ENCODE measurements around the gene FOXP2.
"Not testable (repeated sequence)": the region's sequence is repeated elsewhere in the genome, so short reads cannot be mapped to it uniquely, and the experiment has no call there.

The FOXP2 gene

DNA sequence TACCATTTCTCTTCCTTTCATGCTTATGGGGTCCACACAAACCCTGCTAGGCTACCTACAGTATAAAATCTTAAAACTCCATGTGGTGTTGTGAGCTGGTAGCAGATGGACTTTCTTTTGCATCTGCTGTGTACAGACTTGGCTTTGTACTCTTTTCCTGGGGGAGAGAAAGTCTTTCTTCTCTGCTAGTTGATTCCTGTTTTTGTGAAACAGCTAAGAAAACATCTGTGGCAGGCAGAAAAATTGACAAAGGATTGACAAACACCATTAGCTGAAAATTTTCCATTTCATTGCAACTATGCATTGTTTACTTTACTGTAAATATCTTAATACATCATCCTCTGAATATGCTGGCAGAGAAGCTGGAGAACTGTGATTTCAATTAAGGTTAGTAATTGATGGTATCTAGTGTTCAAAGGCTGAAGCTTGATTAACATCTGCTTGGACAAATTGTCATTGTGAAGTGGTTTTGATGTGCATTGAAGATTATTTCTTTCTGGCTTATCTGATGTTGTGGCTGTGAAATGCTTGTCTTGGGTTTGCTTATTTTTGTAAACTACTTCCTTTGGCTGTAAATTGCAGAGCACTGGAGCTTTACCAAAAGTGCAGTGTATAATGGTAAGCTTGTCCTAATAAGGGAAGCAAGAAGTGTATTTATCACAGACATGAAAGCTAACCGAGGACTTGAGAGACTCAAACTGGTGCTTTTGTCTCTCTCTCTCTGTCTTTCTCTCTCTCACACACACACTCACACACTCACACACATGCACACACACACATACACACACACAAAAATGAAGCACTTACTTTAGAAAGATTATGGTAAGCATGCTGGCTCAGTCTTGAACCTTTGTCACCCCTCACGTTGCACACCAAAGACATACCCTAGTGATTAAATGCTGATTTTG is at the start of gene FOXP2:
FOXP2 (plus strand) TSS at position 660 of the 908 bp plus-strand sequence. CDS start 11,697 bp downstream, outside the sequence.
- DNase-seq = no peak

- DNase-seq = no peak
These were observed 48.8 kb upstream of the FOXP2 start for GRCh38 chr7:114365791-114366190.

DNA sequence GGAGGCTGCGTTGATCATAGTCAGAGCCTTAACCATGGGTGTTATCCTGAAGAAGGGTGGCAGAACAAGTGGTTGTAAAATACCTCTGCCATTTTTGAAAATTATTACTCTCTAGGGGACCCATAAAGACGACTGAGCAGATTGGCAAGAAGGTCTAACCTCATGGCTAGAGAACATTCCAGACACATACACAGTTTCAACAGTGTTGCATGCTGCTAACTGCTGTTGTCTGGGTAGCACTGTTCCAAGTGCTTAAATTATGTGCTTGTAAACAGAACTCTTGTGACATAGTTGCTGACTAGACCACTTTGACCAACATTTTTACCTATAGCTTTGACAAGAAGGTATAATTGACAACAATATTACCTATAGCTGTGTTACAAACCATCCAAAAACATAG is 46.1 kb upstream of the FOXP2 start:
- DNase-seq = no peak

DNA sequence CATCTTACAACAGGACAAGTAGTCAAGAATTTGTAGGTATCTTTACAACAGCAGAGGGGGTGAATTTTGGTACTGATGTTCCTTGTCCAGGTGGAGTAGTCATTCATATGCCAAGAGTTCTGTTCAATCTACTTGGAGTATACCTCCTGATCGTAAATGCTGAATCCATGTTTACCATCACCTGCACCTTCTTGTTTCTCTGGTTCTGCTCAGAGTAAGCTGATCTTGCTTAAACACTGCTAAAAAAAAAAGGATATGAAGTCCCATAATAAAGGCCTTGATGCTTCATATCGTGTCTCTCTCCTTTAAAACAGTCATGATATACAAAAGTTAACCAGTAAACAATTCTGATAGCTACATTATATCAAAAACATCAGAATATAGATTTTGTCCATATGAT is 45.3 kb upstream of the FOXP2 start:
- no peak for DNase-seq

DNA sequence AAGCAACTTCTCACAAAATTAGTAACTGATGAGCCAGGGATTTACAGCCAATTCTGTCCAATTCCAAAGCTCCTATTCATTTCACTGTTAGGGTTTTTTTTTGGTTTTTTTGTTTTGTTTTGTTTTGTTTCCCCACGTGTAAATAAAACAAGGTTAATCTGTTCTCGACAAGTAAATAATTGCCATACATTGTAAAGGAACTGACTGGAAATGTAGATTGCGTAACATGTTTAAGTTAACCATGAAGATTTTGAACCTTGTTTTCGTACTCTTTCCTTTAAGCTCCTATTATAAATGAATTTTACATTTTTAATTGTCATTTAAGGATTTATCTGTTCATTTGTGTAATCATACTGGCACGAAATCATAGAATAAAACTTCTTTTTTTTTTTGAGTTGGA is 42.0 kb upstream of the FOXP2 start:
- no peak for DNase-seq

DNA sequence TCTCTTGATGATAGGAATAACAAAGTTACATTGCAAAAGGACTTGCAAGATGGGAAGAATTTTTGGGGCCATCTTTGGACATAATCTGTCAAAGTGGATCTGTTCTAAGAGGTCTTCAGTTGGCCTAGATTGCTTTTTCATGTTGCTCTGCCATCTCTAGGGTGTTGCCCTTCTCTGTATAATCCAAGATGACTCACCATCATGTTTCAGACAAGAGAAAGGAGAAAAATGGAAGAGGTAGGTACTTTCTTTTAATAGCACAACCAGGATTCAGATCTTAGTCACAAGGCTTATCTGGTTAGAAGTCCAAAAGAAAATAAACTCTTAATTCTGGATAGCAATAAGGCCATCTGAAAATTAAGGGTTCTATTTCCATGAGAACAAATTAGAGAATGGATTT is 38.7 kb upstream of the FOXP2 start:
- no peak for DNase-seq

DNA sequence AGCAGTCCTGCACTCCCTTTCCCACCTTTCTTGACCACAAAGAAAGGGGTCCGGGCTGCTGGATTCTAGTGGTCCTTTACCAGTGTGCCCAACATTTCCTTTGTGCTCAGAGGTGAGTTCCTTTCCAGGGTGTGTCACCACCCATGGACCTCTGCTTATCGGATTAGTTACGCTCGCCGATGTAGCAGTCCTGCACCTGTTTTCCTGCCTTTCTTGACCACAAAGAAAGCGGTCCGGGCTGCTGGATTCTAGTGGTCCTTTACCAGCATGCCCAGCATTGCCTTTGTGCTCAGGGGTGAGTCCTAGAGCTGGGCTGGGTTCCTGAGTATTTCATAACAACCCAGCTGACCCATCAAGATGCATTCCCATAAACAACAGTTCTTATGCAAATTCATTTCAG is 30.7 kb upstream of the FOXP2 start:
- not testable (repeated sequence) for DNase-seq

DNA sequence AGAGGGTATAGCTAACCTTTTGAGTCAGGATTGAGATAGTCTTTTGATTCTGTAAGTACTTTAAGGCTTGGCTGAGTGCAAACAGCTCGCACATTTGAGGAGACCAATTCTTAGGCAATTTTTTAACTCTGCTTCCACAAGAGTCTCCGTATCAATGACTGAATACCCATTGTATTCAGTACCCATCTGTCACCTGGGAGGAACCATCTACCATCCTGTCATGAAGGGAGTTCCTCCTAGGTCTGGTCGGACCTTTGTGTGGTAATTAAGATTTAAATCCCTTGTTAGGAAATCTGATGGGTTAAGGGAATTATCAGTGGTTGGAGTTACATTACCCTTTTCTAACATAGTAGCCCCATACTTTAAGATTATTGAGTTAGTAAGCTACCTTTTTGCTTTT is 30.3 kb upstream of the FOXP2 start:
- not testable (repeated sequence) for DNase-seq

- DNase-seq = no peak
These were observed 26.6 kb upstream of the FOXP2 start for GRCh38 chr7:114388021-114388420.

- no peak for DNase-seq
These were observed 21.9 kb upstream of the FOXP2 start for GRCh38 chr7:114392686-114393085.

- no peak for DNase-seq
These were observed 11.6 kb upstream of the FOXP2 start for GRCh38 chr7:114402876-114403635.

DNA sequence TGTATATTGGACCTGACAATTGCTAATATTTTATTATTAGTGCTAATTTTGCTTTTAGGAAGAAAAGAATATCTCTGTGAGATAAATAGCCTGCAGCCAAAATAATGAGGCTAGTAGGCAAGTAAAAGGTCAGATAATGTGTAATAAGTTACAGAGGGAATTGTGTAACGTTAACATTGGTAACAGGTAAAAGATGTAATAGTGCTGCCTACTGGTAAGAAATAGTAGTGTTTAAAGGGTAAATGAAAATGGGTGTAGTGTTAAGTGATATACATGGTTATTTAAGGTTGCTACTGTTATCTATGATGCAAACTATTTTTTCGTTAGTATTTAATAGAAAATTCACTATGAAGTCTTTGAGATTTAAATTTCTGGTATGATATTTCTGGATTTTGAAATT is 9.2 kb upstream of the FOXP2 start:
- DNase-seq = no peak

DNA sequence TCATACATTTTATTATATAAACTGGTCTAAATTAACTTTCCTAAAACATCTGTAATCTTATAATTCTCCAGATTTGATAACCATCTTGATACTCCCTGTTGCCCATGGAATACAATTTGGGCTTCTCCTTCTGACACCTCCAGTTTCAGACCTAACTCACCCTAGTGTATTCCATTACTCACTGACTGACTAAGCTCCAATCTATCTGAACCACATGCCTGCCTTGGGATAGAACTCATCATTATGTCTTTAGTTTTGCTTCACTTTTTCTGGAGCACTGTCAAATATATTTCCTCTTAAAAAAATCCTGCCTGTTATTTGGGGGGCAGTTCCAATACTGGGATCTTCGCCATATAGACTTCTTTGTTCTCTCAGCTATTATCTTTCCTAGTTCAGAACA is 4.9 kb upstream of the FOXP2 start:
- DNase-seq = no peak

DNA sequence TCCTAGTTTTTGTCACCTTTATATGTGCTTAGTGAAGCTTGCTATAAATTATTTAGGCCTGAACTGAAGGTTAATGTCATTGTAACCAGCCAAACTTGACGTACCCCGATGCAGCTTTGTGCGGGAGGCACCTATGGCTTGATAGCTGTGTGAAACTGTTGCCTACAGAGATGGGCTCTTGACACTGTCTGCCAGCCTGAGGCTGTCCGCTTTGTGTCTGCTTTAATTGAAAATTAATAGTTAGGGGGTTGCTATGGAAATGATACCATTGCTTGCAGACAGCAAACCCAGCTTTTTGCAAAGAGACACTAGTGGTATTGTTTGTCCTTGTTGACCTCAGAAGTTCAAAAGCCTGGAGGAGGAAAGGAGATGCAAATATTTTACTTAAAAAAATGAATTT is 2.1 kb upstream of the FOXP2 start:
- DNase-seq = no peak

- DNase-seq = no peak
These were observed 857 bp upstream of the FOXP2 start for GRCh38 chr7:114413761-114414155.

DNA sequence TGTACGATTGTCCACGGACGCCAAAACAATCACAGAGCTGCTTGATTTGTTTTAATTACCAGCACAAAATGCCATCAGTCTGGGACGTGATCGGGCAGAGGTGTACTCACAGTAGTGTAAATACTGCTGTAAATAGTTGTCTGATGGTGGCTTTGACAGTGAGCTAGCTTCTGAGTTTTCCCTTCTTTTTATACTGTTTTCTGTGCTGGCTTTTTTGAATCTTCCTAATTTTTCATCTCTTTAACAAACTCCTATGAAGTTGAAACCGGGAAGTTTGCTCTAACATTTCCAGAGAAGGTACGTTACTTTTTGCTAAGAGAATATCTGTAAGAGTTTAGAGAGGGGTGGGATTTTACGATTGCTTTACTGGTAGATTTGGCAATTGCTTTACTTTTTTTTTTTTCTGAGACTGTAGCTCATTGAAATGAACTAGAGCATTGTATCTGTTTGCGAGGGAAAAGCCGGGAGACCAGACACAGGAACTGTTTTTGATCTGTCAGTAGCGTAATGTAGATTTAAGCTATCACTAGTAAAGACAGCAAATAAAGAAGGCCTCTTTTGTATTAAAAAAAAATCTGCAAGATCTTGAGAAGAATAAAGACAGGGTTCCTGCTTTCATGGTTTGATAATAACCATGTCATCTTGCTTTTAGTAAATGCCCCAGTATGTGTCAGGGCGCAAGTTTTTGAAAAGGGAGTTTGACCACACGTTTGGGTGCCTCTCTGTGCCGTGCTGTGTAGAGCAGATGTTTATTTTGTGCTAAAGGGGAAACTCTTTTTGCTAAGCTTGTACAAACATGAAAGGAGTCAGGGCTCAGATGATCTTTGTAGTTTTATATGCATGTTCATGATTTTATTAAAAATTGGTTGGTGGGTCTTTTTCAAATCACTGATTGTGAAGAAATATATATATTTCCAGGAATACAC is 712 bp downstream of the FOXP2 start:
- DNase-seq = no peak

DNA sequence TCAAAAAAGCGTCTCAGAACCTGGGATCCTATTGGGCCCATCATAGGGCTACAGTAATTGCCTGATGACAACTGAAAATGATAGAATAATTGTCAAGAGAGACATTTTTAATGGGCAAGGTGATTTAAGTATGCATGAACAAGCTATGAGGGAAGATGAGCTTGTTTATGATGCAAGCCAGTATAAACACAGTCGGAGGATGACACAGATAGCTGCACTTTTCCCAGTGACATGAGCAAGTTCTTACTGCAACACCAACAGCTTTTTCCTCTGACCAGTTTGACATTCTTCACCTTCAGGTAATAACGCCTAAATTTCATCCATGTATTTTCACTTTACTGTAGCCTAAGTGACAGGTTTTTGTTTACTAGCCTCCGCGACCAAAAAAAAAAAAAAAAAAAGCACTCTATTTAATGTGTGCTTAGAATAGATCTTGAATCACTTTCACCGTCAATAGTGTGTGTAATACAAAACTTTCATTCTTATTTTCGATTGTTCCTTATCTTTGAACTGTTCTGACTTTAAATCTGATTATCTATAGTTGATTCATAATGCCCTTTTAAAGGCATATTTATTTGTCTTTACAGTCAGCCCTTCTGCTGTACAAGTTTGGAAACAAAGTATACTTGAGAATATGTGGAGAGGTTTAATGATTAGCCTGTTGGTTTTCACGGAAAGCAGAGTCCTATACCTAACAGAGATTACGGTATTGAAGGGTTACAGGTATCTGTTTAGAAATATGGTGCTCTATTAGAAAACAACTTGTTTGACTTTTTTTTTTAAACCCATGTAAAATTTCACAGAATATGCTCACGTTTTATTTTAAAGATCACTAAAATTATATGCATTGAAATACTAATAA is 1.7 kb downstream of the FOXP2 start:
- DNase-seq = no peak

DNA sequence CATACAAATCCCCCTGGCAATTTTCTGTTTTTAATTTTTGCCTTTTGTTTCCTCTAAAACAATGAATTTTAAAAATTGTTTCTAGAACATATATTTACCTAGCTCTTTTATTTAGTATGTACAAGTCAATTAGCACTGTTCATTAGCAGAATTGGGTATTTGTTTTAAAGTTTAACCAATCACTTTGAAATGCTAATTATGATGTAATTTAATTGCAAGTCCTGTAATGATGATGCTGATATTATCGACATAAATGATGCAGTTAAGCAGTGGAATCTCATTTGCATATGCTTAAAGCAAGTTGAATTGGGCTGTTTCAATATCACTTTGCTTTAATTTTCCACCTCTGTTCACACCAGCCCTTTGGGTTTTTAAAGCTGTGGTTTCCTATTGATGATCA is 2.7 kb downstream of the FOXP2 start:
- DNase-seq = no peak

DNA sequence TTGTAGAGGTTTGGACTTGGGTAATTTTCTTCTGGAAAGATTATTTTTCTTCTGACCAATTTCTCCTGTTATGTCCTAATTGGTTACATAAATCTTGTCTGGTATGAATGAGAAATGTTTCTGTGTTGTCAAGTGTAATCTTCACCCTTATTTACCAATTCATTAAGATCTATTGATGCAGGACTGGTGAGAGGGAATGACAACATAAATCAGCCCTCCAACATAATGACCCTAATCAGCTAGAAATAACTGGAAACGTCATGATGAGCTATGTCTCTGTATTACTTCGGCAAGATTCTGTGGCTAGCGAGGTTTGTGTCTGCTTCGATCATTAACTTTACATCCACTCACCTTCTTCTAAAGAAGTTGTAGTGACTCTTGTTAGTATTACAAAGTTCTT is 3.5 kb downstream of the FOXP2 start:
- DNase-seq = no peak

DNA sequence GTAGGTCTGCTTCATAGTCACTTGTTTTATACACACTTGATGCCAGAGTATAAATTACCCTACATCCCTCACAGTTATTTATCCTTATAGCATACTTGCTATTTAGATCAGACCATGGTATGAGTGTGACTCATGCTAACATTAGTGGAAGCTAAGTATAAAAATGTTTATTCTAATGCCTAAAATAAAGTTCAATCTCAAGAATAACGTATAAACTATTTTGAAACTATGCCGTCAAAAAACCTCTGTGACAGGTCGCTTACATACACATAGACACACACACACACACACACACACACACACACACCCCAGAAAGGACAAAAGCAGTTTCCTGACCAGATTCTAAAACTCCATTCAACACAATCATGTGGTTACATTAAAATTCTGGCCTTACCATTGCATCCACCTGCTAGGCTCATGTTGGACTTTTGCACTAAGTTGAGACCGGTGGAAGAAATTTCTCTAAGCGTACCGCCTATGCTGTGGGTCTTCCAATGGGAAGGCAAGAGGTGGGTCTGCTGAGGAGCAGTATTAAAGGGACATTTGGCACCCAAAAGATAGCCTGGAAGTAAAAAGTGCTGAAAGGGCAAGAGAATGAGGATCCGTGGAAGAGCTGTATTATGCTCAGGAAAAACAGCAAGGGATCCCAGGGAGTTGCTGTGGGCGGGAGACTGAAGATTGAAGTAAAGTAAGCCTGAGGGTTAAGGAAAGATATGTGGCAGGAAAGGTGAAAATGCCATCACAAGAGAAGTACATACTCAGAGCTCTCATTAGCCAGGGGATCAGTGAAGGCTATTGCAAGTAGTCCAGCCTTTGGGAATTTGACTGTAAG is 5.0 kb downstream of the FOXP2 start:
- DNase-seq = no peak

Data from stimulated activated CD4-positive, alpha-beta T cell treated with anti-CD3 and anti-CD28 coated beads, Interleukin-4, amount 100 ng/mL, for 4 hours (primary cell).